Measurements from ENCODE around the gene MBD3L1. TPM values are rescaled to one million over a fixed set of nuclear protein-coding genes. Genes with fewer than 3 reads are reported as not detected.

The MBD3L1 gene
- total RNA-seq: not detected in 2 replicates

DNA sequence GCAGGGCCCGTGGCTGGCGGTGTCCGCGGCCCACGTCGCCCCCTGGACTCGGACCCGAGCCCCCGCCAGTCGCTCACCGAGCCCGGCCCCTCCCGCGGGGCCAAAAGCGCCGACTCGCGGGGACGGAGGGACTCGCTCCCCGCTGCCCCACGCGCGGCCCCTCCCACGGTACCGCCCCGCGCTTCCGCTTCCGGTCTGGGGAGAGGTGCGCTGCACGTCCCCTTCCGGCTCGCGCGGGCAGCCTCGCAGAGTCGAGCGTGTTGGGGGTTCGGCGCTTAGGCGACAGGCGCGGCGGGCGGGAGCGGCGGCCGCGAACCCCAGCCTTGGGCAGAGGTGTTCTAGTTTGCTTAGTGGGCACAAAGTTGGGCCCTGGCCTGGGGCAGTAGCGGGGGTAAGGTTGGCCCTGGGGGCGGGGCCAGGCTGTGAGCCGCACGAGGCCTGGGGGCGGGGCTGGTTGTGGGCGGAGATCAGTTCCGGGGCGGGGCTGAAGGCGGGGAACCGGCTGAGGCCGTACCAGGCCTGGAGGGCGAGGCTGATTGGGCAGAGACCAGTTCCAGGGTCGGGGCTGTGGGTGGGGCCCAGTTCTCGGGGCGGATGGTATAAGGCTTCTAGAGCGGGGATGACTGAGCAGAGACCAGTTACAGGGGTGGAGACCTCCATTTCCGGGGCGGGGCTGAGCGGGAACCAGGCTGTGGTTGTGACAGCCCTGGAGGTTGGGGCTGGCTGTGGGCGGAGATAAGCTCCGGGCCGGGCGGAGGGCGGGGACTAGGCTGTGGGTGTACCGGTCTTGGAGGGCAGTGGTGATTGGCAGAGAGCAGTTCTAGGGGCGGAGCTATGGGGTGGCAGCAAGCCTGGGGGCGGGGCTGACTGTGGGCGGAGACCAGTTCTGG is at the start of gene MBD3L1, which contains the start of gene ZNF558:
Gene MBD3L1, plus strand, starts transcription at position 246 of the 890 bp plus-strand sequence. CDS start 10,302 bp downstream, outside the sequence.
Gene ZNF558, minus strand, starts transcription at position 173 of the 890 bp plus-strand sequence. CDS start 9,645 bp downstream, outside the sequence.

Other genes starting within 250 kb of the MBD3L1 start
- 12.0 and 24.2 TPM in 2 replicates for gene ADAMTS10, start 221.7 kb upstream of the MBD3L1 start, total RNA-seq
- not detected in 2 replicates for gene NFILZ, start 201.7 kb upstream of the MBD3L1 start, total RNA-seq
- not detected in 2 replicates for gene ACTL9, start 133.6 kb upstream of the MBD3L1 start, total RNA-seq
- gene OR2Z1, start 110.7 kb upstream of the MBD3L1 start, total RNA-seq: not detected in 2 replicates
- gene ZNF558, start 73 bp upstream of the MBD3L1 start, total RNA-seq: 12.9 and 14.1 TPM in 2 replicates
- not detected in 2 replicates for gene MUC16, start 178.0 kb downstream of the MBD3L1 start, total RNA-seq